Lung (tissue), 12 donors: ENCODE results near the gene MCU. TPM values are rescaled to one million over a fixed set of nuclear protein-coding genes. Genes with fewer than 3 reads are reported as not detected.

ENCODE experiments used
- ATAC-seq: fragments of 200-7000 bp; cut with Tn5 transposase; one replicate; pipeline ENCODE4 v1.9.1; 2020; ENCODE audit warnings: moderate number of reproducible peaks; ENCODE audit not compliant: insufficient read depth, low FRiP score
- DNase-seq, 3 donors: peaks; one replicate each; pipeline ENCODE4 v3.0.0-alpha.2; 2013 to 2017
- H3K27ac ChIP-seq, 2 donors: one replicate each; pipeline ENCODE4 v1.5.1; 2013; ENCODE audit warnings: mild to moderate bottlenecking in 2 of 2, moderate library complexity in 2 of 2, control low read depth in 1 of 2, inconsistent platforms in 1 of 2, low read depth in 1 of 2, low read length in 1 of 2
- H3K27me3 ChIP-seq, 3 donors: one replicate each; pipeline ENCODE4 v1.5.1; 2013; ENCODE audit warnings: low read length in 2 of 3; ENCODE audit not compliant: control insufficient read depth in 3 of 3, insufficient read depth in 3 of 3
- H3K36me3 ChIP-seq, 4 donors: one replicate each; pipeline ENCODE4 v1.5.1; 2013; ENCODE audit warnings: low read length in 4 of 4, mild to moderate bottlenecking in 1 of 4, moderate library complexity in 1 of 4; ENCODE audit not compliant: control insufficient read depth in 4 of 4, insufficient read depth in 4 of 4
- H3K4me1 ChIP-seq, 5 donors: one replicate each; pipeline ENCODE4 v1.5.1; 2013; ENCODE audit warnings: low read length in 5 of 5, mild to moderate bottlenecking in 2 of 5, moderate library complexity in 1 of 5; ENCODE audit not compliant: control insufficient read depth in 5 of 5, insufficient read depth in 5 of 5
- H3K4me3 ChIP-seq: one replicate; pipeline ENCODE4 v1.5.1; 2013; ENCODE audit warnings: mild to moderate bottlenecking, control low read depth, moderate library complexity
- H3K9ac ChIP-seq, 2 donors: one replicate each; pipeline ENCODE4 v1.5.1; 2013; ENCODE audit warnings: low read length in 2 of 2, control low read depth in 1 of 2; ENCODE audit not compliant: insufficient read depth in 1 of 2
- H3K9me3 ChIP-seq, 4 donors: one replicate each; pipeline ENCODE4 v1.5.1; 2013; ENCODE audit warnings: low read length in 3 of 4, mild to moderate bottlenecking in 1 of 4, moderate library complexity in 1 of 4; ENCODE audit not compliant: control insufficient read depth in 4 of 4, insufficient read depth in 3 of 4
- WGBS, 2 donors: extraction: QIAGEN DNeasy Blood & Tissue Kit; methylation state at CpG; one replicate each; pipeline ENCODE4 v1.1.7; 2013; 5-methylcytosine and 5-hydroxymethylcytosine counted together
- polyA plus RNA-seq, 2 donors: library from polyadenylated mRNA; stranded (reverse); fragments of 200-250 nt; gene quantifications; one replicate each; pipeline ENCODE4 v1.2.1, GENCODE V29; 2013
- total RNA-seq, 2 donors: library from RNA; depleted of rRNA in 1 of 2; stranded (reverse); fragments of >200 nt in 1 of 2; gene quantifications; one replicate each; pipeline ENCODE4 v1.2.1, GENCODE V29; 2014 to 2021
- TF ChIP-seq, protein P1 (sequence below): IDR thresholded peaks from 2 replicates; pipeline ENCODE4 v1.5.1; 2012; ENCODE audit warnings: mild to moderate bottlenecking; ENCODE audit errors: control extremely low read depth, extremely low read depth
- donor health status: control.
- donor health status: control.
- donor health status: Bipolar disorder and iron deficiency.
- donor health status: healthy.
- donor health status: DM: yes; HTN: yes; CAD: no.

MCU gene
- total and polyA plus RNA-seq, 4 donors: 23.1 to 70.7 (median 29.0) TPM

DNA sequence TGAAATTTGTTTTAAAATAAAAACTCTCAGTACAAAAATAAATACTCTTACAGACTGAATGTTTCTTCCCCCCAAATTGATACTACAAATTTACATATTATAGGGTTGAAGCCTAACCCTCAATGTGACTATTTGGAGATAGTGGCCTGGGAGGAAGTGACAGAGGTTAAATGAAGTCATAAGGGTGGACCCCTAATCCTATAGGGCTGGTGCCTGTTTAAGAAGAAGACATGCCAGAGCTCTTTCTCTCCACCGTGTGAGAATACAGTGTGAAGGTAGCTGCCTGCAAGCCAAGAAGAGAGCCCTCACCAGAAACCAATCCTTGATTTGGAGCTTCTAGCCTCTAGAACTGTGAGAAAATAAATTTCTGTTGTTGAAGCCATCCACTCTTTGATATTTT, 67.6 kb downstream of the MCU start:
- Histone ChIP-seq H3K27ac (no peak overlapping the region), H3K9me3 (no peaks in the 10 kb centered on the region), H3K4me3 (no peak overlapping the region), H3K9ac (no peak overlapping the region), H3K4me1 (peaks cover 0 to 3% (median 0%) of the 10 kb centered on the region in 5 donors), H3K27me3 (no peaks in the 10 kb centered on the region), H3K36me3 (no peaks in the 10 kb centered on the region)
- TF ChIP-seq, protein P1, sequence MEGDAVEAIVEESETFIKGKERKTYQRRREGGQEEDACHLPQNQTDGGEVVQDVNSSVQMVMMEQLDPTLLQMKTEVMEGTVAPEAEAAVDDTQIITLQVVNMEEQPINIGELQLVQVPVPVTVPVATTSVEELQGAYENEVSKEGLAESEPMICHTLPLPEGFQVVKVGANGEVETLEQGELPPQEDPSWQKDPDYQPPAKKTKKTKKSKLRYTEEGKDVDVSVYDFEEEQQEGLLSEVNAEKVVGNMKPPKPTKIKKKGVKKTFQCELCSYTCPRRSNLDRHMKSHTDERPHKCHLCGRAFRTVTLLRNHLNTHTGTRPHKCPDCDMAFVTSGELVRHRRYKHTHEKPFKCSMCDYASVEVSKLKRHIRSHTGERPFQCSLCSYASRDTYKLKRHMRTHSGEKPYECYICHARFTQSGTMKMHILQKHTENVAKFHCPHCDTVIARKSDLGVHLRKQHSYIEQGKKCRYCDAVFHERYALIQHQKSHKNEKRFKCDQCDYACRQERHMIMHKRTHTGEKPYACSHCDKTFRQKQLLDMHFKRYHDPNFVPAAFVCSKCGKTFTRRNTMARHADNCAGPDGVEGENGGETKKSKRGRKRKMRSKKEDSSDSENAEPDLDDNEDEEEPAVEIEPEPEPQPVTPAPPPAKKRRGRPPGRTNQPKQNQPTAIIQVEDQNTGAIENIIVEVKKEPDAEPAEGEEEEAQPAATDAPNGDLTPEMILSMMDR: no peak
- ATAC-seq: no peak
- DNase-seq: no peak
- 71 to 89% methylated on average over 1 of the region's 1 CpG for WGBS, 2 donors

DNA sequence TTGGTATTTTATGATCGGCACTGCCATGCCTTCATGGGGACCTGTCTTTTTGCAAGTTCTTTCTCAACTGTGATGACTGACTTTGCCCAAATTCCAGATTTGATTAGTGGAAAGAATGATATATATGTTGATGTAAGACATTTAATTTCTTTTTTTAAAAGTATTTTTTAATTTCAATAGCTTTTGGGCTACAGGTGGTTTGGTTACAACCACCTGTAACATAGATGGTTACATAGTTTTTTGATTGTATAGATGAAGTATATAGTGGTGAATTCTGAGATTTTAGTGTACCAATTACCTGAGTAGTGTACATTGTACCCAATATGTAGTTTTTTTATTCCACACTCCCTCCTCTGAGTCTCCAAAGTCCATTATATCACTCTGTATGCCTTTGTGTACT, 69.6 kb downstream of the MCU start:
- no peaks in the 10 kb centered on the region for H3K27me3 ChIP-seq
- no peak overlapping the region for H3K27ac ChIP-seq
- ATAC-seq (no peak), DNase-seq (no peak)
- 97% methylated on average over 1 of the region's 1 CpG for WGBS, 2 donors
- no peak overlapping the region for H3K4me3 ChIP-seq
- peaks cover 0 to 2% (median 0%) of the 10 kb centered on the region in 4 donors for H3K36me3 ChIP-seq
- TF ChIP-seq, protein P1: no peak
- peaks cover 0 to 3% (median 0%) of the 10 kb centered on the region in 5 donors for H3K4me1 ChIP-seq
- H3K9ac ChIP-seq: no peak overlapping the region
- no peaks in the 10 kb centered on the region for H3K9me3 ChIP-seq

DNA sequence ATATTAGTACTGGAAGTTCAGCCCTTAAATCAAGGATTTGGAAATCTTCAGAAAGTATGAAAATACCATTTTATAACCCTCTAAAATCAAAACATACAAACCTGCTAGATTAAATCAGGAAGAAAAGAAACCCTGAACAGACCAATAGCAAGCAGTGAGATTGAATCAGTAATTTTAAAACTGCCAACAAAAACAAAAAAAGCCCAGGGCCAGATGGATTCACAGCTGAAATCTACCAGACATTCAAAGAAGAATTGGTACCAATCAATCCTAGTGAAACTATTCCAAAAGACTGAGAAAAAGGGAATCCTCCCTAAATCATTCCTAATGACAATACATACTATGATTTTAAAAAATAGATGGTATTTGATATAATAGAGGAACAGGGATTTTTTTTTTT, 70.1 kb downstream of the MCU start:
- DNase-seq (no peak), ATAC-seq (no peak)
- Histone ChIP-seq H3K9me3 (no peaks in the 10 kb centered on the region), H3K4me3 (no peak overlapping the region), H3K9ac (no peak overlapping the region), H3K27me3 (no peaks in the 10 kb centered on the region), H3K4me1 (peaks cover 0 to 3% (median 0%) of the 10 kb centered on the region in 5 donors), H3K36me3 (peaks cover 0 to 2% (median 0%) of the 10 kb centered on the region in 4 donors), H3K27ac (no peak overlapping the region)
- TF ChIP-seq, protein P1: no peak

DNA sequence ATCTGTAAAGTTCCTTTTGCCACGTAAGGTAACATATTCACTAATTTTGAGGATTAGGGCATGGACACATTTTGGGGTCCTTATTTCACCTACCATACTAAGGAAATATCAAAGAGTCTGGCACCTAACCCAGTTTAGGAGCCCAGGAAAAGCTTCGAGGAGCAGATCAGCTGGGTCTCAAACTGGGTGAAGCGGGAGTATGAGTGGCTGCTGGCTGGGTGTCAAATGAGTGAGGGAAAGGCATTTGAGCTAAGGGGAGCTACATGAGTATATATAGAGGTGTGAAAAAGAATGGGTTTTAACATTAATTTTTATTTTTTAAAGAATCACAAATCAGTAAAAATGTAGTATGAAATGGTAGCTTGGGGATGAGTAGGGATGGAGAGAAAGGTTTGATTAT, 71.3 kb downstream of the MCU start:
- Histone ChIP-seq H3K4me1 (peaks cover 0 to 3% (median 0%) of the 10 kb centered on the region in 5 donors), H3K27me3 (no peaks in the 10 kb centered on the region), H3K27ac (no peak overlapping the region), H3K9ac (no peak overlapping the region), H3K4me3 (no peak overlapping the region), H3K9me3 (peaks cover 0 to 1% (median 0%) of the 10 kb centered on the region in 4 donors), H3K36me3 (peaks cover 0 to 2% (median 0%) of the 10 kb centered on the region in 4 donors)
- no peak for DNase-seq
- no peak for ATAC-seq
- 84 to 97% methylated on average over 3 of the region's 3 CpGs for WGBS, 2 donors
- TF ChIP-seq, protein P1: no peak
